HG02571 (cell line): ENCODE results near the gene RUFY1.
"Not testable (repeated sequence)": the region's sequence is repeated elsewhere in the genome, so short reads cannot be mapped to it uniquely, and the experiment has no call there.

ENCODE experiments used
- ATAC-seq: cut with Tn5 transposase; IDR thresholded peaks from one replicate; pipeline ENCODE4 v1.9.1; 2021; ENCODE audit warnings: mild to moderate bottlenecking, moderate library complexity; ENCODE audit not compliant: unreplicated experiment

Gene RUFY1

GRCh38 chr5:179550511-179551342, at the start of gene RUFY1:
RUFY1 (plus strand) TSS chr5:179550554; CDS start chr5:179550570, 16 bp downstream.
- ATAC-seq, result peak; percentile 75

- not testable (repeated sequence) for ATAC-seq
Observed at GRCh38 chr5:179501997-179502396, 48.4 kb upstream of the RUFY1 start.

GRCh38 chr5:179502420-179502819, 47.9 kb upstream of the RUFY1 start:
- ATAC-seq, result not testable (repeated sequence)

GRCh38 chr5:179504191-179504590, 46.2 kb upstream of the RUFY1 start:
- ATAC-seq, result no peak

DNA sequence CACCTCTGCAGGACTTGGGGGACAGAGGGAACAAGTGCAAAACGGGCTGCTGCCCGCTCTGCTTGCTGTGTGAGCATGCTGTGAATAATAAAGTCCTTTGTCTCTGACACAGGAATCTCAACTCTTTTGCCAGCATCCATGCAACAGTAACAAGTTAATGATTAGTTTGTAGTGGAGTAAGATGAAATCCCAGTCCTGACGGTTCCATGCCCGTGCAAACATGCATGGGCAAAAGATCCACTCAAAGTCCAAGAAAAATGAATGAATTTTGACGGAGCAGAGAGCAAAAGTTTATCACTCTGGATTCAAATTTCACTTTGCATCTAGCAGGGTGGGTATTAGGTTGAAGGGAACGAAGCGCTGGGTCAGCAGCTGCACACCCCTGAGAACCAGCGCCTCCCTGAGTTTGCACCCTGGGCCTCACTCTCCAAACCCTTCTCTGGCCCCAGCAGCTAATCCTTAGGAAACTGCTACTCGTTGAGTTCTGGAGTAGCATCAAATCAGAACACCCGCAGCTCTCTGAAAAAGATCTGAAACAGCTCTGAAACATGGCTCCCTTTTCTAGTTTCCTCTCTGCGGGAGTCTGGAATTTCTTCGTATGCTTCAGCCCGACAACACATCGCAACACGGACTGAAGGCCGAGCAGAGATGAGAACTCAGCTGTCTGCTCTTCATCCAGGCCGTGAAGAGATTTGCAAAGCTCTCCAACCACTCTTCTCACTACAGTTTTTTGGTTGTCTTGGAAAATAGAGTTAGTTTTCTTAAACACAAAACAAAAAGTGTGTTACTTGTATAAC, 45.6 kb upstream of the RUFY1 start:
- no peak for ATAC-seq

GRCh38 chr5:179505636-179506261, 44.6 kb upstream of the RUFY1 start:
- ATAC-seq, result no peak

GRCh38 chr5:179509239-179509638, 41.1 kb upstream of the RUFY1 start:
- no peak for ATAC-seq

DNA sequence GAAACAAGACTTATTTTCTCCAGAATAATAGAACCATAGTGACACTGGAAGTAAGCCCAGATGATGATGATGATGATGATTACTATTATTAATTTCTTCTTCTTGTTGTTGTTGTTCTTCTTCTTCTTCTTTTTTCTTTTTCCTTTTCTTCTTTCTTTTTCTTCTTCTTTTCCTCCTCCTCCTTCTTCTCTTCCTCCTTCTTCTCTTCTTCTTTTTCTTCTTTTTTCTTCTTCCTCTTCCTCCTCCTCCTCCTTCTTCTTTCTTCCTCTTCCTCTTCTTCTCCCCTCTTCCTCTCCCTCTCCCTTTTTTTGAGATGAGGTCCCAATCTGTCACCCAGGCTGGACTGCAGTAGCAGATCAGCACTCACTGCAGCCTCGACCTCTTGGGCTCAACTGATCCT, 40.5 kb upstream of the RUFY1 start:
- ATAC-seq, result no peak

- ATAC-seq, result no peak
Observed at GRCh38 chr5:179512452-179513000, 37.8 kb upstream of the RUFY1 start.

DNA sequence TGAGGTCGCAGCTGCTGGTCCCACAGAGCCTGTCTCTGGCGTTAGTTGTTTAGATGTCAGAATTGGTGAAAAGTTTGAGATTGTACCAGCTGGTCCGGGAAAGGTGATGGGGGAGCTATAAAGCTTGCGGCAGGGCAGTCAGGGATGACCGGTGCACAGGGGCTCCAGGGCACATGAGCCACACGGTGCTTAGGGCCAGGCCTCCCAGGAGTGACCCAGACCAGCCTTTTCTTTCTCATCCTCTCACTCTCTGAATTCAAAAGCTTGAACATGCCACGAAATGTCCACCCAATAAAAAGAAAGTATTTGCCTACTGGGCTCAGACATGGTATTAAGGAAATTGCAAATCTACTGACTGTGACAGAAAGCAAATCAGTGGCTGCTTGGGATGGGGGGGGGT, 34.9 kb upstream of the RUFY1 start:
- ATAC-seq, result not testable (repeated sequence)

- no peak for ATAC-seq
Observed at GRCh38 chr5:179516221-179516620, 34.1 kb upstream of the RUFY1 start.

- ATAC-seq, result not testable (repeated sequence)
Observed at GRCh38 chr5:179517746-179518145, 32.6 kb upstream of the RUFY1 start.

- ATAC-seq, result peak; percentile 96
Observed at GRCh38 chr5:179518369-179518768, 32.0 kb upstream of the RUFY1 start.

DNA sequence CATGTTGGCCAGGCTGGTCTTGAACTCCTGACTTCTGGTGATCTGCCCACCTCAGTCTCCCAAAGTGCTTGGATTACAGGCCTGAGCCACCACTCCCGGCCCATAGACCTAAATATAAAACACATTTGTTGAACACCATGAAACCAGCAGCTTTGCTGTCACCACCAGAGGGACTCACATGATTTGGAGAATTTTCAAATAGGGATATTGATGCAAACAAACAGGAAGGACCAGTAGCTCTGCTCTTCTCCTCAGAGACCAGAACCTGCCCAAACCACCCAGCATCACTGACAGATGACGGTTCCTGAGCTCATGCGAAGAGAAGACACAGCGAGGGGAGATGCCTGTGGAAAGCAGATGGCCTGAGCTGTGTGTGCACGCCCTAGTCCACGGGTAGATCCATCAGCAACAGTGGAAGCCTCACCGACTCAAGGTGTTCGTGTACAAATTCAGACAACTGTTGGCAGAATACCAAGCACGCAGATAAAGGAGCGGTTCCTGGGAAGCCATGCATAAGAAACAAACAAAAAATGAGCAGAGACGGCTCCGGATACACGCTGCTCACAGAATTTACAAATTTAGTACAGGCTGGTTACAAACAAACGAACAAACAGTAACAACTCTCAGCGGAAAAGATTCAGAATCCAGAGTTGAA, 30.8 kb upstream of the RUFY1 start:
- not testable (repeated sequence) for ATAC-seq

- not testable (repeated sequence) for ATAC-seq
Observed at GRCh38 chr5:179522107-179522506, 28.2 kb upstream of the RUFY1 start.

GRCh38 chr5:179526978-179527377, 23.4 kb upstream of the RUFY1 start:
- no peak for ATAC-seq

DNA sequence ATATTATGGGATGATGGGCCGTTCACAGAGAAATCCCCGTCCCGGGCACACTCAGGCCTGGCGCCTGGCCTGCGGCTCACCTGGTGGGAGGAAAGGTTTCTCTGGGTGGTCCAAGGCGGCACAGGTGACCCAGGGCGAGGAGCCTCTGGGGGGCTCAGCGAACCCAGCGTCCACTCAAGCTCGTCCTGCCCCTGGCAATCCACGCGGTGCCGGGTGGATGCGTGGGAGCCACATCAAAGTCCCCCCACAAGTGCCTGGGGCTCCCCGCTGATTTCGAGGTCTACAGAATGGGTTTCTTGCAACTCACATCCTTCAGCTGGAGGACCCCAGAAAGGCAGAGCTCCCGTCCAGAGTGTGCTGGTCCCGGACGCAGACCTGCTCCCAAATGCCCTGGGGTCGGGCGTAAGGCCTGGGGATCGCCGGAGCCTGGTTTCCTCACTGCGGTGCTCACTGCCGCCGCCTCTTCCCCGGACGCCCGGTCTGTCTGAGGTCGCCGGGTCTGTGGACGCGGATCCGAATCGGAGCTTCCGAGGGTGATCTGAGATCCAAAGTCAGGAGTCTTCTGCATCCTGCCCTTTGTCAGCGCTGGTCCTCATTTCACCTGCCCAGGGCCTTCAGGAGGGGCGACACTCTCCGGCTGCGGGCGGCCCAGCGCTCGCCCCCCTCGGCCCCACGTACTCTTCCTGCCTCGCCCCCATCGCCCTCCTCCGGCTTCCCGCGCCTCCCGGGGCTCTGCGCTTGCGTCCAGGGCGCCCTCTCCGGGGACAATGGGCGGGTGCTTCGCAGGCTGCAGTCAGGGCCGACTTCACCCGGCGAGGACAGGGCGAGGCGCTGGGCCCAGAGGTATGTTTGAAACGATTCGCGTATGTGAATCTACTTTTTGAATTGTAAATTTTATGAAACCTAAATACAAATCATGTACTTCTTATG, 20.0 kb upstream of the RUFY1 start:
- ATAC-seq, result peak; percentile 78

DNA sequence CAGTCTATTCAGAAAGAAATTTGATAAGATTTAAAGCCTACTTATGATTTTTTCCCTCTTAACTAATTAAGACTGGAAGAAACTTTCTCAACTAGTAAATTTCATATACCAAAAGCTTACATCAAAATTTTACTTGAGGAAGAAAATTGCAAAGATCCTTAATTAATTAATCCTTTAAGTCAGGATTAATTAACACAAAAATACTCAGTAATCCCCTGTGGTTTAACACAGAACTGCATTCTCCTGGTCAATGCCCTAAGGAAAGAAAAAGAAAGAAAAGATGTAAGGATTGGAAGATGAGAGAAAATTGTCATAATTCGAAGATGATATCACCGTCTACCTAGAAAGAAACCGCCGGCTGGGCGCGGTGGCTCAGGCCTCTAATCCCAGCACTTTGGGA, 17.3 kb upstream of the RUFY1 start:
- ATAC-seq, result no peak

- no peak for ATAC-seq
Observed at GRCh38 chr5:179533907-179534306, 16.4 kb upstream of the RUFY1 start.

DNA sequence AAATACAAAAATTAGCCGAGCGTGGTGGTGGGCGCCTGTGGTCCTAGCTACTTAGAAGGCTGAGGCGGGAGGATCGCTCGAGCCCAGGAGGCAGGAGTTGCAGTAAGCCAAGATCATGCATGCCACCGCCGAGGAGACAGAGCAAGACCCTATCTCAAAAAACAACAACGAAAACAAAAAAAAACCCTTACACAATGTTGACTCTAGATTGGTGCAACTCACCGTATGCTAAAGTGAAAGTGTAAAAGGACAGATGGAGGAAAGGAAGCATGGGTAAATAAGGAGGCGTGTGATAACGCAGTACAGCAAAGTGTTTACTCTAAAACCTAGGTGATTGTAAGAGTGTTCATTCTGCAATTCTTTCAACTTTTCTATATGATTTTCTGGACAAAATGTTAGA, 15.9 kb upstream of the RUFY1 start:
- ATAC-seq, result no peak
